ENCODE measurements around the gene MAST3. TPM values are rescaled to one million over a fixed set of nuclear protein-coding genes. Genes with fewer than 3 reads are reported as not detected.

MAST3 gene
- total and polyA plus RNA-seq, 8 donors, result 13.7 to 27.5 (median 23.6) TPM

DNA sequence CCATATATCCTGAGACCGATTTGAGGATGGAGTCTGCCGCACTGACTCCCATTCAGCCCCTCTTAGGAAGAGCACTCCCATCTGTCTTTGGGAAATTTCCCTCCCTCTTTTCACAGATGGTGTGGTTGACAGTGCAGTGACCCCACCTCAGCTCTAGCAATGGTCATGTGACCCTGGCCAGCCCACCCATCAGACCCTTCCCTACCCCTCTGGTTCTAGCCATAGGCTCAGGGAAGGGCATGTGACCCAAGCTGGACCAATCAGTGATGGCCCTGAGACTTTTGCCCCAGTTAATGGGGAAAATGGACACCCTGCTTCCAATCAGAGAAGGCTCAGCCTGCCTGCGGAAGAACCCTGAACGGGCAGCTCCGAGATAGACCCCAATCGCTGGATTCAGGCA lies 37.1 kb upstream of the MAST3 start:
- DNase-seq (peak in 1 of 6 donors; percentile 15), ATAC-seq (no peak), FAIRE-seq (no peak)
- H3K27me3 ChIP-seq, result no peaks in the 10 kb centered on the region
- peaks cover 0 to 5% (median 0%) of the 10 kb centered on the region in 3 donors for H3K4me1 ChIP-seq
- no peaks in the 10 kb centered on the region for H3K9me3 ChIP-seq
- intact Hi-C loops (cut with DNase I), result loop anchor here in 2 of 3 donors (5.0 kb wide), 2 partner anchors 48 to 118 kb away; no protein-coding TSS in a partner anchor
- 68 to 81% methylated on average over 6 of the region's 6 CpGs for WGBS, 2 donors
- TF ChIP-seq CTCF (IDR thresholded peaks at IDR 0.05), result no peak
- H3K27ac ChIP-seq, result no peak overlapping the region
- no peaks in the 10 kb centered on the region for H3K36me3 ChIP-seq
- H3K4me3 ChIP-seq, result no peak overlapping the region

DNA sequence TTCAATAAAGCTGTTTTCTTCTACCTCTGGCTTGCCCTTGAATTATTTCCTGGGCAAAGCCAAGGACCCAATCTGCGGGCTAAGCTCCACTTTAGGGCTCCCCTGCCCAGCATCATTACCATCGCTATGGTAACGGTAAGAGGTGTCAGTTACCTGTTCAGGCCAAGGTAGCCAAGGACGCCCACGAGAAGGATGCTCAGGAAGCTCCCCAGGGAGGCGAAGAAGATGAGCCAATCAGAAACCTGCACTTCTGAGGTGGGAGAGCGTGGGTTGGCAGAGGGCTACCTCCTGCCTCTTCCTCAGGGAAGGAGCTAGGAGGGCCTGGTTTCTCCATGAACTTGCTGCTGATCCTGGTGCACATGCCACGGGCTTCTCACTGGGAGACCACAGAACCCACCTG lies 35.5 kb upstream of the MAST3 start:
- no peaks in the 10 kb centered on the region for H3K9me3 ChIP-seq
- 46 to 49% methylated on average over 8 of the region's 8 CpGs for WGBS, 2 donors
- intact Hi-C loops (cut with DNase I), result loop anchor here in 2 of 3 donors (5.0 kb wide), 2 partner anchors 50 to 120 kb away; no protein-coding TSS in a partner anchor
- H3K4me1 ChIP-seq, result peaks cover 0 to 5% (median 0%) of the 10 kb centered on the region in 3 donors
- FAIRE-seq, result no peak
- no peak overlapping the region for H3K27ac ChIP-seq
- TF ChIP-seq CTCF (IDR thresholded peaks at IDR 0.05), result no peak
- H3K27me3 ChIP-seq, result no peaks in the 10 kb centered on the region
- no peak for DNase-seq
- no peak for ATAC-seq
- no peaks in the 10 kb centered on the region for H3K36me3 ChIP-seq
- no peak overlapping the region for H3K4me3 ChIP-seq

GRCh38 chr19:18063463-18063862 lies 34.1 kb upstream of the MAST3 start:
- FAIRE-seq (no peak), ATAC-seq (no peak), DNase-seq (no peak)
- 61 to 67% methylated on average over 5 of the region's 5 CpGs for WGBS, 2 donors
- Histone ChIP-seq H3K4me1 (no peaks in the 10 kb centered on the region), H3K36me3 (no peaks in the 10 kb centered on the region), H3K27me3 (no peaks in the 10 kb centered on the region), H3K27ac (no peak overlapping the region), H3K9me3 (no peaks in the 10 kb centered on the region), H3K4me3 (no peak overlapping the region)
- no peak for TF ChIP-seq CTCF (IDR thresholded peaks at IDR 0.05)
- intact Hi-C loops (cut with DNase I), result loop anchor here in 2 of 3 donors (5.0 kb wide), 2 partner anchors 51 to 121 kb away; no protein-coding TSS in a partner anchor

- DNase-seq, result no peak
- Histone ChIP-seq H3K4me3 (no peak overlapping the region), H3K36me3 (no peaks in the 10 kb centered on the region), H3K27me3 (no peaks in the 10 kb centered on the region), H3K27ac (no peak overlapping the region), H3K9me3 (no peaks in the 10 kb centered on the region), H3K4me1 (no peaks in the 10 kb centered on the region)
- whole genome bisulfite sequencing, 2 donors, result 59 to 80% methylated on average over 1 of the region's 1 CpG
- no peak for ATAC-seq
- intact Hi-C loops (cut with DNase I), result no loop called here
- no peak for FAIRE-seq
- no peak for TF ChIP-seq CTCF (IDR thresholded peaks at IDR 0.05)
Observed at GRCh38 chr19:18065173-18065495, 32.4 kb upstream of the MAST3 start.

DNA sequence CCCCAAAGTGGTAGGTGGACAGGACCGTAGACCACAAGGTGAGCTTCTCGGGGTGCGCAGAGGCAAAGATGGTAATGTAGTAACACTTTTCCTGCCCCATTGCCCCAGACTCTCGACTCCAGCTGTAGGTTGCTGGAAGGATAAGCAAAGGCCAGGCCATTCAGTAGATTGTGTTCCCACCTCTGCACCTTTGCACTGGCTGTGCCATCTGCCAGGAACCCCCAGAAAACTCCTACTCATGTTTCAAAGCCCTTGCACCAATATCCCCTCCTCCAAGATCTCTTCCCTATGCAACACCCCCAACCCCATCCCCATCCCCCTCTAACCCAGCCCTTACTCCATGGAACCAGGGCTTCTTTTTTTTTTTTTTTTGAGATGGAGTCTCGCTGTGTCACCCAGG lies 29.2 kb upstream of the MAST3 start:
- no peak for DNase-seq
- no peak for TF ChIP-seq CTCF (IDR thresholded peaks at IDR 0.05)
- ATAC-seq, result no peak
- no peaks in the 10 kb centered on the region for H3K36me3 ChIP-seq
- no peaks in the 10 kb centered on the region for H3K27me3 ChIP-seq
- 91 to 96% methylated on average over 5 of the region's 5 CpGs for WGBS, 2 donors
- no peak overlapping the region for H3K27ac ChIP-seq
- H3K4me1 ChIP-seq, result no peaks in the 10 kb centered on the region
- no peak for FAIRE-seq
- intact Hi-C loops (cut with DNase I), result no loop called here
- no peak overlapping the region for H3K4me3 ChIP-seq
- no peaks in the 10 kb centered on the region for H3K9me3 ChIP-seq

Data from pancreas (tissue), 10 donors.